ENCODE measurements around the gene MLST8. TPM values are rescaled to one million over a fixed set of nuclear protein-coding genes. Genes with fewer than 3 reads are reported as not detected.

Gene MLST8
- total RNA-seq, 1 donor = 30.8 TPM

DNA sequence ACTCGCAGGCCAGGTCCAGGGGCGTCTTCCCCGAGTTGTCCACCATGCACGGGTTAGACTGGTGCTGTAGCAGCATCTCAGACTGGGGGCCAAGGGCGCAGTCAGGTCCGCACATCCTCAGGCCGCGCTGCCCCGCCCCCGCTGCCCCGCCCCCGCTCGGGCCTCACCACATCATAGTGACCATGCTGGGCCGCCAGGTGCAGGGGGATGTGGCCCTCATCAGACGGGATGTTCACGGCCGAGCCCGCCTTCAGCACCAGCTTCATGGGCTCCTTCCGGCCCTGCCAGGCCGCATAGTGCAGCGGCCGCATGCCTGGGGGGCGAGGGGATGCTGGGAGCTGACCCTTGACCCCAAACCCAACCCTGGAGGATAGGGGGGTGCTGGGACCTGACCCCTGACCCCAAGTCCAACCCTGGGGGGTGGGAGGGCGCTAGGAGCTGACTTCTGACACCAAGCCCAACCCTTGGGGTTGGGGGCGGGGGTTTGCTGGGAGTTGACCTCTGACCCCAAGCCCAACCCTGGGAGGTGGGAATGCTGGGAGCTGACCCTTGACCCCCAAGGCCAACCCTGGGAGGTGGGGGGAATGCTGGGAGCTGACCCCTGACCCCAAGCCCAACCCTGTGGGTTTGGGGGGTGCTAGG is 15.9 kb upstream of the MLST8 start:
- Histone ChIP-seq H3K9me3 (ENCODE audit: low read depth, low read length) (no peaks in the 10 kb centered on the region), H2AFZ (ENCODE audit: low read length) (no peak overlapping the region), H3K79me2 (ENCODE audit: insufficient read depth, low read length) (no peaks in the 10 kb centered on the region), H4K20me1 (ENCODE audit: insufficient read depth, low read length) (no peaks in the 10 kb centered on the region), H3K27me3 (ENCODE audit: insufficient read depth, low read length) (peaks cover 9% of the 10 kb centered on the region), H3K36me3 (ENCODE audit: insufficient read depth, low read length) (no peaks in the 10 kb centered on the region), H3K4me2 (ENCODE audit: insufficient read depth, low read length) (no peak overlapping the region), H3K27ac (ENCODE audit: low read depth, low read length) (no peak overlapping the region), H3K4me3 (ENCODE audit: insufficient read depth, low read length) (no peak overlapping the region), H3K4me1 (ENCODE audit: insufficient read depth, low read length) (no peaks in the 10 kb centered on the region)
- DNase-seq (ENCODE audit: insufficient read length, low spot score, missing footprints) = peak; percentile 77
- TF ChIP-seq, protein P1, sequence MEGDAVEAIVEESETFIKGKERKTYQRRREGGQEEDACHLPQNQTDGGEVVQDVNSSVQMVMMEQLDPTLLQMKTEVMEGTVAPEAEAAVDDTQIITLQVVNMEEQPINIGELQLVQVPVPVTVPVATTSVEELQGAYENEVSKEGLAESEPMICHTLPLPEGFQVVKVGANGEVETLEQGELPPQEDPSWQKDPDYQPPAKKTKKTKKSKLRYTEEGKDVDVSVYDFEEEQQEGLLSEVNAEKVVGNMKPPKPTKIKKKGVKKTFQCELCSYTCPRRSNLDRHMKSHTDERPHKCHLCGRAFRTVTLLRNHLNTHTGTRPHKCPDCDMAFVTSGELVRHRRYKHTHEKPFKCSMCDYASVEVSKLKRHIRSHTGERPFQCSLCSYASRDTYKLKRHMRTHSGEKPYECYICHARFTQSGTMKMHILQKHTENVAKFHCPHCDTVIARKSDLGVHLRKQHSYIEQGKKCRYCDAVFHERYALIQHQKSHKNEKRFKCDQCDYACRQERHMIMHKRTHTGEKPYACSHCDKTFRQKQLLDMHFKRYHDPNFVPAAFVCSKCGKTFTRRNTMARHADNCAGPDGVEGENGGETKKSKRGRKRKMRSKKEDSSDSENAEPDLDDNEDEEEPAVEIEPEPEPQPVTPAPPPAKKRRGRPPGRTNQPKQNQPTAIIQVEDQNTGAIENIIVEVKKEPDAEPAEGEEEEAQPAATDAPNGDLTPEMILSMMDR (IDR thresholded peaks at IDR 0.05; ENCODE audit: extremely low read depth, low read depth, low read length) = no peak

- H3K27ac ChIP-seq (ENCODE audit: low read depth, low read length) = no peak overlapping the region
- H3K36me3 ChIP-seq (ENCODE audit: insufficient read depth, low read length) = no peaks in the 10 kb centered on the region
- TF ChIP-seq, protein P1 (IDR thresholded peaks at IDR 0.05; ENCODE audit: extremely low read depth, low read depth, low read length) = no peak
- H3K4me2 ChIP-seq (ENCODE audit: insufficient read depth, low read length) = no peak overlapping the region
- no peaks in the 10 kb centered on the region for H4K20me1 ChIP-seq (ENCODE audit: insufficient read depth, low read length)
- no peaks in the 10 kb centered on the region for H3K4me1 ChIP-seq (ENCODE audit: insufficient read depth, low read length)
- no peaks in the 10 kb centered on the region for H3K9me3 ChIP-seq (ENCODE audit: low read depth, low read length)
- H2AFZ ChIP-seq (ENCODE audit: low read length) = no peak overlapping the region
- H3K27me3 ChIP-seq (ENCODE audit: insufficient read depth, low read length) = peaks cover 17% of the 10 kb centered on the region
- no peaks in the 10 kb centered on the region for H3K79me2 ChIP-seq (ENCODE audit: insufficient read depth, low read length)
- no peak overlapping the region for H3K4me3 ChIP-seq (ENCODE audit: insufficient read depth, low read length)
- DNase-seq (ENCODE audit: insufficient read length, low spot score, missing footprints) = peak; percentile 88
Measured at GRCh38 chr16:2190002-2190658, 15.1 kb upstream of the MLST8 start.

DNA sequence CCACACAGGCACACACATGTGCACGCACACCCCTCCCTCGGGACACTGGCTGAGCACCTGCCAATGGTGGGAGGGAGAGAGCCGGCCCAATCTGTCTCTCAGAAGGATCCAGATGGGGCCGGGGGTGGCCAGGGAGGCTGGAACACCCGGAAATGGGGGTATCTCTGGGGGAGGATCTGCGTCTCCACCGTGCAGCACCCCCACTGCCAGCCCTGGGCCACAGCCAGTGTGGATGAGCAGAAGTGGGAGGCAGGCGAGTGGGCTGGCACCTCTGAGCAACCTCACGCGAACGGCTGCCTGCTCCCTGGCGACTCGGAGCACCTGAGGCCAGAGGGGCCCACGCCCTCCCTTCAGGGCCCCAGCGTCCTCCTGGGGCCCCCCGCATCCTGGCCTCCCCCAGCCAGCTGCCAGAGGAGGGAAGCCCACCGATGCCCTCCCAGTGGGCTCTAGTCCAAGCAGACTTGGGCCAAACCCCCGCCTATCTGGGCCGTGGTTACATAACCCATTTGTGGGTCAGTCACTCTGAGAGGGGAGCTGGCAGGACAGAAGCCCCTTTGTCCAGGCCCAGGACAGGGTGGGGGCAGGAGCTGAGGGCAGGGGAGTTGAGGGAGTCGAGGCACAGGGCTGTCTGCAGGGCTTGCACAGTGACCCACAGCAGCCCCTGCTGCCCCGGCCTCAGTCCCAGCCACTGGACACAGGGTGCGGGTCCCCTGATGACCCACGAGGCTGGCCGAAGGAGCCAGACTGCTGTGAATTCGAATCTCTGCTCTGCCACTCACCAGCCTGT is 14.4 kb upstream of the MLST8 start:
- Histone ChIP-seq H3K4me3 (ENCODE audit: insufficient read depth, low read length) (no peak overlapping the region), H3K79me2 (ENCODE audit: insufficient read depth, low read length) (no peaks in the 10 kb centered on the region), H3K27me3 (ENCODE audit: insufficient read depth, low read length) (peaks cover 24% of the 10 kb centered on the region), H3K4me2 (ENCODE audit: insufficient read depth, low read length) (no peak overlapping the region), H2AFZ (ENCODE audit: low read length) (no peak overlapping the region), H4K20me1 (ENCODE audit: insufficient read depth, low read length) (no peaks in the 10 kb centered on the region), H3K9me3 (ENCODE audit: low read depth, low read length) (no peaks in the 10 kb centered on the region), H3K36me3 (ENCODE audit: insufficient read depth, low read length) (no peaks in the 10 kb centered on the region), H3K4me1 (ENCODE audit: insufficient read depth, low read length) (no peaks in the 10 kb centered on the region), H3K27ac (ENCODE audit: low read depth, low read length) (no peak overlapping the region)
- DNase-seq (ENCODE audit: insufficient read length, low spot score, missing footprints) = peak; percentile 79
- TF ChIP-seq, protein P1 (IDR thresholded peaks at IDR 0.05; ENCODE audit: extremely low read depth, low read depth, low read length) = no peak

- Histone ChIP-seq H3K79me2 (ENCODE audit: insufficient read depth, low read length) (no peaks in the 10 kb centered on the region), H3K9me3 (ENCODE audit: low read depth, low read length) (no peaks in the 10 kb centered on the region), H3K4me1 (ENCODE audit: insufficient read depth, low read length) (no peaks in the 10 kb centered on the region), H3K4me3 (ENCODE audit: insufficient read depth, low read length) (no peak overlapping the region), H3K36me3 (ENCODE audit: insufficient read depth, low read length) (no peaks in the 10 kb centered on the region), H3K27ac (ENCODE audit: low read depth, low read length) (no peak overlapping the region), H3K4me2 (ENCODE audit: insufficient read depth, low read length) (no peak overlapping the region), H2AFZ (ENCODE audit: low read length) (no peak overlapping the region), H4K20me1 (ENCODE audit: insufficient read depth, low read length) (no peaks in the 10 kb centered on the region), H3K27me3 (ENCODE audit: insufficient read depth, low read length) (peaks cover 25% of the 10 kb centered on the region)
- TF ChIP-seq, protein P1 (IDR thresholded peaks at IDR 0.05; ENCODE audit: extremely low read depth, low read depth, low read length) = no peak
- DNase-seq (ENCODE audit: insufficient read length, low spot score, missing footprints) = peak; percentile 81
Measured at GRCh38 chr16:2191446-2191706, 13.9 kb upstream of the MLST8 start.

Measured in osteoblast (primary cell).